CD14-positive monocyte (primary cell): Measurements from ENCODE around the gene ZNF79. TPM values are rescaled to one million over a fixed set of nuclear protein-coding genes. Genes with fewer than 3 reads are reported as not detected.

Source experiments
- DNase-seq, 3 donors: peaks; one replicate each; pipeline ENCODE4 v3.0.0-alpha.2; 2011 to 2022
- H2AFZ ChIP-seq: 2 replicates; pipeline ENCODE4 v1.6.0; 2012; ENCODE audit warnings: mild to moderate bottlenecking, low read depth, low read length, inconsistent platforms; ENCODE audit not compliant: insufficient read depth, poor library complexity, severe bottlenecking
- H3K27ac ChIP-seq, 2 donors: 1 replicate in 1 of 2; 2 replicates in 1 of 2; pipeline ENCODE4 v1.5.1; 2012 to 2013; ENCODE audit warnings: low read length in 2 of 2, control low read depth in 1 of 2, inconsistent platforms in 1 of 2, low read depth in 1 of 2, mild to moderate bottlenecking in 1 of 2
- H3K27me3 ChIP-seq, 2 donors: one replicate each; pipeline versions ENCODE4 v1.6.0 to v1.6.1; 2011 to 2013; ENCODE audit warnings: low read length in 2 of 2; ENCODE audit not compliant: control insufficient read depth in 2 of 2, insufficient read depth in 2 of 2
- H3K36me3 ChIP-seq, 2 donors: replicated peaks in 1 of 2; 1 replicate in 1 of 2; 2 replicates in 1 of 2; pipeline versions ENCODE4 v1.5.1 to v1.6.1; 2012 to 2013; ENCODE audit warnings: low read length in 2 of 2, control low read depth in 1 of 2, inconsistent platforms in 1 of 2, mild to moderate bottlenecking in 1 of 2; ENCODE audit not compliant: insufficient read depth in 2 of 2, control insufficient read depth in 1 of 2
- H3K4me1 ChIP-seq, 2 donors: 1 replicate in 1 of 2; 2 replicates in 1 of 2; pipeline versions ENCODE4 v1.5.1 to v1.6.1; 2012 to 2013; ENCODE audit warnings: low read length in 2 of 2, control low read depth in 1 of 2, inconsistent platforms in 1 of 2, mild to moderate bottlenecking in 1 of 2, moderate library complexity in 1 of 2; ENCODE audit not compliant: insufficient read depth in 2 of 2, control insufficient read depth in 1 of 2
- H3K4me2 ChIP-seq: replicated peaks from 2 replicates; pipeline ENCODE3; 2012; ENCODE audit warnings: low read length, moderate library complexity, mild to moderate bottlenecking; ENCODE audit not compliant: poor library complexity, severe bottlenecking; ENCODE audit errors: extremely low read depth
- H3K4me3 ChIP-seq, 3 experiments: fragments of 200-600 bp in 1 of 3; sonication (generic) in 1 of 3; replicated peaks in 1 of 3; 1 replicate in 2 of 3; 2 replicates in 1 of 3; pipeline ENCODE4 v1.5.1; 2011 to 2013; ENCODE audit warnings: low read length in 3 of 3, mild to moderate bottlenecking in 3 of 3, control low read depth in 2 of 3, low read depth in 2 of 3, inconsistent platforms in 1 of 3, moderate library complexity in 1 of 3
- H3K79me2 ChIP-seq: 2 replicates; pipeline ENCODE4 v1.6.0; 2012; ENCODE audit warnings: mild to moderate bottlenecking, control low read depth, inconsistent platforms, low read length, moderate library complexity; ENCODE audit not compliant: insufficient read depth
- H3K9ac ChIP-seq: 2 replicates; pipeline ENCODE4 v1.6.0; 2017; ENCODE audit warnings: low read length, mild to moderate bottlenecking; ENCODE audit not compliant: insufficient read depth, poor library complexity, severe bottlenecking
- H3K9me3 ChIP-seq, 2 donors: replicated peaks in 1 of 2; 1 replicate in 1 of 2; 2 replicates in 1 of 2; pipeline versions ENCODE4 v1.5.1 to v1.6.1; 2012 to 2013; ENCODE audit warnings: low read length in 2 of 2, control low read depth in 1 of 2; ENCODE audit not compliant: control insufficient read depth in 1 of 2, insufficient read depth in 1 of 2
- H4K20me1 ChIP-seq: 2 replicates; pipeline ENCODE4 v1.6.0; 2012; ENCODE audit warnings: mild to moderate bottlenecking, low read length, control low read depth, moderate library complexity; ENCODE audit not compliant: insufficient read depth
- H3K27ac Mint-ChIP-seq, 7 donors: one replicate each; pipeline ENCODE4 v1.8.0; 2020; ENCODE audit warnings: mild to moderate bottlenecking in 7 of 7, mixed read lengths in 7 of 7, moderate library complexity in 6 of 7, inconsistent platforms in 2 of 7
- H3K27me3 Mint-ChIP-seq, 3 donors: one replicate each; pipeline ENCODE4 v1.8.0; 2021 to 2022; ENCODE audit warnings: low read depth in 3 of 3, mild to moderate bottlenecking in 3 of 3, mixed read lengths in 3 of 3, moderate library complexity in 3 of 3, inconsistent platforms in 1 of 3
- H3K36me3 Mint-ChIP-seq, 2 donors: one replicate each; pipeline ENCODE4 v1.8.0; 2020; ENCODE audit warnings: mixed read lengths in 2 of 2, inconsistent platforms in 1 of 2, mild to moderate bottlenecking in 1 of 2
- H3K4me1 Mint-ChIP-seq: one replicate; pipeline ENCODE4 v1.8.0; 2020; ENCODE audit warnings: mild to moderate bottlenecking, mixed read lengths
- H3K4me3 Mint-ChIP-seq, 2 donors: one replicate each; pipeline ENCODE4 v1.8.0; 2020; ENCODE audit warnings: mild to moderate bottlenecking in 2 of 2, mixed read lengths in 2 of 2, moderate library complexity in 1 of 2
- H3K9me3 Mint-ChIP-seq, 7 donors: one replicate each; pipeline ENCODE4 v1.8.0; 2020 to 2022; ENCODE audit warnings: mixed read lengths in 7 of 7, mild to moderate bottlenecking in 6 of 7, moderate library complexity in 6 of 7, inconsistent platforms in 2 of 7
- WGBS: methylation state at CpG from one replicate; pipeline ENCODE4 v1.1.5; 2013; ENCODE audit warnings: missing lambda C conversion rate; ENCODE audit not compliant: insufficient coverage; 5-methylcytosine and 5-hydroxymethylcytosine counted together
- intact Hi-C, 2 donors: fragments of 100-400 bp; cut with micrococcal nuclease; formaldehyde crosslinking; loops; one replicate each; pipeline versions ENCODE4 v1.15.0 to v1.15.1; 2023
- polyA plus RNA-seq, 3 donors: library from polyadenylated mRNA; depleted of rRNA in 1 of 3; unstranded in 2 of 3; stranded (reverse) in 1 of 3; fragments of 300-500 nt in 2 of 3; fragments of >200 nt in 1 of 3; fragmentation: Illumina TruSeq in 2 of 3; gene quantifications; 1 replicate in 2 of 3; 2 replicates in 1 of 3; pipeline ENCODE4 v1.2.3, GENCODE V29; 2012 to 2021
- TF ChIP-seq, protein P1 (sequence below): fragments of 200-600 bp; IDR thresholded peaks from one replicate; pipeline ENCODE4 v1.8.0; 2022; ENCODE audit warnings: antibody characterized with exemption, mild to moderate bottlenecking

ZNF79 gene
- polyA plus RNA-seq, 3 donors = 1.4 to 3.3 (median 2.0) TPM

- H3K36me3 ChIP-seq = no peaks in the 10 kb centered on the region
- H3K4me1 Mint-ChIP-seq = peaks cover 20% of the 10 kb centered on the region
- peak in 2 of 3 donors; percentile 47 for DNase-seq
- TF ChIP-seq, protein P1, sequence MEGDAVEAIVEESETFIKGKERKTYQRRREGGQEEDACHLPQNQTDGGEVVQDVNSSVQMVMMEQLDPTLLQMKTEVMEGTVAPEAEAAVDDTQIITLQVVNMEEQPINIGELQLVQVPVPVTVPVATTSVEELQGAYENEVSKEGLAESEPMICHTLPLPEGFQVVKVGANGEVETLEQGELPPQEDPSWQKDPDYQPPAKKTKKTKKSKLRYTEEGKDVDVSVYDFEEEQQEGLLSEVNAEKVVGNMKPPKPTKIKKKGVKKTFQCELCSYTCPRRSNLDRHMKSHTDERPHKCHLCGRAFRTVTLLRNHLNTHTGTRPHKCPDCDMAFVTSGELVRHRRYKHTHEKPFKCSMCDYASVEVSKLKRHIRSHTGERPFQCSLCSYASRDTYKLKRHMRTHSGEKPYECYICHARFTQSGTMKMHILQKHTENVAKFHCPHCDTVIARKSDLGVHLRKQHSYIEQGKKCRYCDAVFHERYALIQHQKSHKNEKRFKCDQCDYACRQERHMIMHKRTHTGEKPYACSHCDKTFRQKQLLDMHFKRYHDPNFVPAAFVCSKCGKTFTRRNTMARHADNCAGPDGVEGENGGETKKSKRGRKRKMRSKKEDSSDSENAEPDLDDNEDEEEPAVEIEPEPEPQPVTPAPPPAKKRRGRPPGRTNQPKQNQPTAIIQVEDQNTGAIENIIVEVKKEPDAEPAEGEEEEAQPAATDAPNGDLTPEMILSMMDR = no peak
- H3K27me3 Mint-ChIP-seq = peaks cover 2 to 12% (median 8%) of the 10 kb centered on the region in 3 donors
- intact Hi-C loops = no loop called here
- no peaks in the 10 kb centered on the region for H3K27me3 ChIP-seq
- no peaks in the 10 kb centered on the region for H3K9me3 Mint-ChIP-seq
- no peaks in the 10 kb centered on the region for H3K9me3 ChIP-seq
- H3K4me3 Mint-ChIP-seq = peak overlapping the region in 1 of 2 donors; percentile 41
- peak overlapping the region; percentile 37 to 94 (median 84) for H3K27ac Mint-ChIP-seq
- H3K9ac ChIP-seq = no peak overlapping the region
- H3K4me1 ChIP-seq = peaks cover 21 to 22% of the 10 kb centered on the region in 2 donors
- H3K4me2 ChIP-seq = peak overlapping the region; percentile 20
- H3K4me3 ChIP-seq = peak overlapping the region in 1 of 3 experiments; percentile 15
- H3K79me2 ChIP-seq = no peaks in the 10 kb centered on the region
- WGBS = 28% methylated on average over 3 of the region's 4 CpGs
- H4K20me1 ChIP-seq = no peaks in the 10 kb centered on the region
- H2AFZ ChIP-seq = peak overlapping the region; percentile 8
- H3K36me3 Mint-ChIP-seq = peaks cover 5 to 7% of the 10 kb centered on the region in 2 donors
- H3K27ac ChIP-seq = peak overlapping the region; percentile 47 to 49
Measured at GRCh38 chr9:127411122-127411521, 13.1 kb upstream of the ZNF79 start.

DNA sequence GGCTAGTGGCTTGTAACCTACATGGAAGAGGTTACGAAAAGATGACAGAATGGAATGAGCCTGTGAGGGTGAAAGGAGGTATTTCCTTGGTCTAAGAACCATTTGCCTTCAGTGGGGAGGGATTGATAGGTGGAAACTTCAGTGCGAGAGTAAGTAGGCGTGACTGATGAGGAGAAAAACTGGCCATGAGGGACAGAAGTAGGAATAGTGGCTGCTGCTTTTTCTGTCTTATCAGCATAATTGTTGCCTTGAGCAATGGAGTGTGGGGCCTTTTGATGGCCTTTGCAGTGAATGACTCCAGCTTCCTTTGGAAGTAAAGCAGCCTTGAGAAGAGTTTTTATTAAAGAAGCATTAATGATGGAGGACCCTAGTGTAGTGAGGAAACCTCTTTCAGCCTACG, 9.0 kb upstream of the ZNF79 start:
- no peak overlapping the region for H3K4me3 Mint-ChIP-seq
- peaks cover 21 to 30% of the 10 kb centered on the region in 2 donors for H3K4me1 ChIP-seq
- H3K27me3 ChIP-seq = no peaks in the 10 kb centered on the region
- H3K4me2 ChIP-seq = no peak overlapping the region
- H3K36me3 ChIP-seq = no peaks in the 10 kb centered on the region
- H3K4me3 ChIP-seq = no peak overlapping the region
- intact Hi-C loops = no loop called here
- H3K36me3 Mint-ChIP-seq = peaks cover 1 to 5% of the 10 kb centered on the region in 2 donors
- H4K20me1 ChIP-seq = no peaks in the 10 kb centered on the region
- H3K9me3 Mint-ChIP-seq = no peaks in the 10 kb centered on the region
- peaks cover 29% of the 10 kb centered on the region for H3K4me1 Mint-ChIP-seq
- H2AFZ ChIP-seq = no peak overlapping the region
- H3K27ac ChIP-seq = no peak overlapping the region
- peaks cover 9 to 20% (median 13%) of the 10 kb centered on the region in 3 donors for H3K27me3 Mint-ChIP-seq
- no peaks in the 10 kb centered on the region for H3K9me3 ChIP-seq
- DNase-seq = no peak
- no peaks in the 10 kb centered on the region for H3K79me2 ChIP-seq
- H3K9ac ChIP-seq = no peak overlapping the region
- 100% methylated on average over 3 of the region's 4 CpGs for WGBS
- H3K27ac Mint-ChIP-seq = no peak overlapping the region
- TF ChIP-seq, protein P1 = no peak
